HEK293 (cell line): ENCODE measurements around the gene TRAK1.

Experiments
- CTCF ChIA-PET: fragments of 350-600 bp; formaldehyde crosslinking; extraction: SDS; loops from one replicate; lab custom pipeline; 2021; ENCODE audit warnings: antibody characterized with exemption; lab: Yijun Ruan, JAX
- POLR2A ChIA-PET: fragments of 300-600 bp; formaldehyde crosslinking; extraction: SDS; loops from one replicate; lab custom pipeline; 2020; ENCODE audit warnings: antibody characterized with exemption, inconsistent platforms; lab: Yijun Ruan, JAX
- H3K27ac ChIP-seq: fragments of 200-500 bp; sonication (Bioruptor generic); 2 replicates; pipeline ENCODE4 v1.5.1; 2014; ENCODE audit warnings: low read depth, low read length, control low read depth, inconsistent platforms; ENCODE audit errors: extremely low read depth
- H3K36me3 ChIP-seq, 2 experiments: fragments of 200-500 bp in 1 of 2; sonication (Bioruptor generic) in 1 of 2; 1 replicate in 1 of 2; 2 replicates in 1 of 2; pipeline ENCODE4 v1.5.1; 2014 to 2017; ENCODE audit warnings: inconsistent platforms in 2 of 2, low read length in 2 of 2; ENCODE audit not compliant: control insufficient read depth in 2 of 2, insufficient read depth in 1 of 2
- H3K4me1 ChIP-seq: fragments of 200-500 bp; sonication (Bioruptor generic); 2 replicates; pipeline ENCODE4 v1.5.1; 2014; ENCODE audit warnings: mild to moderate bottlenecking, low read length, inconsistent platforms; ENCODE audit not compliant: control insufficient read depth, insufficient read depth
- H3K4me3 ChIP-seq: 2 replicates; pipeline ENCODE4 v1.5.1; 2011; ENCODE audit warnings: low read depth, mild to moderate bottlenecking, control low read depth, low read length, moderate library complexity
- H3K9me3 ChIP-seq: fragments of 200-500 bp; sonication (Bioruptor generic); 2 replicates; pipeline ENCODE4 v1.5.1; 2014; ENCODE audit warnings: low read depth, low read length, inconsistent platforms; ENCODE audit not compliant: control insufficient read depth, insufficient read depth
- KLF16 ChIP-seq: fragments of 450-650 bp; formaldehyde crosslinking; IDR thresholded peaks from 2 replicates; pipeline ENCODE4 v1.5.1; 2017; ENCODE audit warnings: missing biosample characterization, missing genetic modification characterization
- MEIS1 ChIP-seq: sonication (generic); formaldehyde crosslinking; IDR thresholded peaks from 2 replicates; pipeline ENCODE4 v1.8.1; 2022; ENCODE audit warnings: missing genetic modification reagents, mild to moderate bottlenecking, borderline replicate concordance
- PRDM10 ChIP-seq: fragments of 450-650 bp; formaldehyde crosslinking; IDR thresholded peaks from 2 replicates; pipeline ENCODE4 v1.5.1; 2016; ENCODE audit warnings: missing biosample characterization, missing genetic modification characterization
- SP3 ChIP-seq: fragments of 450-650 bp; formaldehyde crosslinking; IDR thresholded peaks from 2 replicates; pipeline ENCODE4 v1.5.1; 2016; ENCODE audit warnings: missing biosample characterization, missing genetic modification characterization
- ZNF121 ChIP-seq: fragments of 450-650 bp; formaldehyde crosslinking; IDR thresholded peaks from 2 replicates; pipeline ENCODE4 v1.5.1; 2016; ENCODE audit warnings: missing biosample characterization, missing genetic modification characterization
- ZNF184 ChIP-seq: fragments of 450-650 bp; IDR thresholded peaks from 2 replicates; pipeline ENCODE4 v1.5.1; 2018; ENCODE audit warnings: missing biosample characterization, mild to moderate bottlenecking, missing genetic modification characterization
- ZNF274 ChIP-seq, 2 experiments: fragments of 200-500 bp in 1 of 2; fragments of 450-650 bp in 1 of 2; sonication (Bioruptor generic) in 1 of 2; formaldehyde crosslinking in 1 of 2; IDR thresholded peaks; 2 replicates each; pipeline versions ENCODE4 v1.5.1 to v1.6.1; 2014 to 2016; ENCODE audit warnings: borderline replicate concordance in 1 of 2, inconsistent platforms in 1 of 2, low read length in 1 of 2, missing biosample characterization in 1 of 2, missing genetic modification characterization in 1 of 2
- ZNF677 ChIP-seq: fragments of 450-650 bp; IDR thresholded peaks from 2 replicates; pipeline ENCODE4 v1.5.0; 2018; ENCODE audit warnings: missing biosample characterization, mild to moderate bottlenecking, missing genetic modification characterization, moderate library complexity
- ZNF791 ChIP-seq: fragments of 450-650 bp; formaldehyde crosslinking; IDR thresholded peaks from 2 replicates; pipeline ENCODE4 v1.5.1; 2016; ENCODE audit warnings: missing biosample characterization, missing genetic modification characterization
- ZSCAN16 ChIP-seq: fragments of 450-650 bp; formaldehyde crosslinking; IDR thresholded peaks from 2 replicates; pipeline ENCODE4 v1.5.1; 2016; ENCODE audit warnings: missing biosample characterization, missing genetic modification characterization
- ZSCAN23 ChIP-seq: fragments of 450-650 bp; formaldehyde crosslinking; IDR thresholded peaks from 2 replicates; pipeline ENCODE4 v1.5.1; 2016; ENCODE audit warnings: missing biosample characterization, missing genetic modification characterization
- TF ChIP-seq, protein P1 (sequence below): fragments of 450-650 bp; formaldehyde crosslinking; IDR thresholded peaks from 2 replicates; pipeline ENCODE4 v1.5.1; 2016; ENCODE audit warnings: missing biosample characterization, missing genetic modification characterization
- TF ChIP-seq, protein P2 (sequence below): fragments of 450-650 bp; formaldehyde crosslinking; IDR thresholded peaks from 2 replicates; pipeline ENCODE4 v1.5.1; 2016; ENCODE audit warnings: missing biosample characterization, missing genetic modification characterization

The TRAK1 gene

DNA sequence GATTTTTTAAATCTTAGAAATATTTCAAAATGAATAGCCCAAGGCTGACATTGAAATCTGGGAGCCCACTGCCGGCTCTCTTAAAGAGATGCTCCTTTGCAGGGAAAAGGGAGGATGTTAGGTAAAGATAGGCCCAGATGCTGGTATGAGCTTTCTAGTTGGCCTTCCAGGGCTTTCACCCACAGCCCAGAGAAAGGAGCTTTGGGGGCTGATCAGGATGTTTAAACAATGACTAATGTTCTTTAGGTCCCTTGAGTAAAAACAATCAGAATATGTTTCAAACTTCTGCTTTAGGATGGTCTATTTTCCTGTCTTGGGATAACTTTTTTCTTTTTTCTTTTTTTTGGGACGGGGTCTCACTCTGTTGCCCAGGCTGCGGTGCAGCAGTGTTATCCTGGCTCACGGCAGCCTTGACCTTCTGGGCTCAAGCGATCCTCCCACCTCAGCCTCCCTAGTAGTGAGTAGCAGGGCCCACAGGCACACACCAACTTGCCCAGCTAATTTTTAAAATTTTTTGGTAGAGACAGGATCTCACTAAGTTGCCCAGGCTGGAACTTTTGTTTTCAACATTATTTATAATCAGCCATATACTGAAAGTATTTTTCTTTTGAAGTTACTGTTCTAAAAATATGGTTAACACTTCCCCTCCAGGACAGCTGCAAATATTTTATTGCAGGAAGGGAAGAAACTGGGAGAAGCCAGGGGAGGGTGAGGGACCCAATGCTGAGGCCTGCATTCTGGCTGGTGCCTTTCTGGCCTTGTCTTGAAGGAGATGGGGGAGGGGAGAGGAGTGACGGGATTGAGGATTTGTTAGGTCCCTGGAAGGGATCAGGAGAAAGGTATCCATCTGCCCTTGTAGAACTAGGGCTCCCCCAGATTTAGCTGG, 70.1 kb downstream of the TRAK1 start:
- no peak overlapping the region for H3K27ac ChIP-seq
- no peaks in the 10 kb centered on the region for H3K9me3 ChIP-seq
- ChIA-PET POLR2A (no interaction called here), CTCF (no interaction called here)
- TF ChIP-seq KLF16 (tag by site-specific recombination), result no peak
- TF ChIP-seq ZSCAN23 (tag by site-specific recombination), result no peak
- TF ChIP-seq ZNF184 (tag by site-specific recombination), result no peak
- peak; percentile 92 for TF ChIP-seq ZNF121 (tag by site-specific recombination)
- no peaks in the 10 kb centered on the region for H3K36me3 ChIP-seq
- no peak overlapping the region for H3K4me3 ChIP-seq
- H3K4me1 ChIP-seq, result 0 out of 2 replicates have a peak, but pooled peaks cover 4% of the 10 kb centered on the region

GRCh38 chr3:42162462-42162861, 71.3 kb downstream of the TRAK1 start:
- no peak overlapping the region for H3K4me3 ChIP-seq
- TF ChIP-seq SP3 (tag by site-specific recombination), result no peak
- TF ChIP-seq ZNF791 (tag by site-specific recombination), result no peak
- TF ChIP-seq PRDM10 (tag by site-specific recombination), result no peak
- H3K4me1 ChIP-seq, result 0 out of 2 replicates have a peak, but pooled peaks cover 4% of the 10 kb centered on the region
- H3K36me3 ChIP-seq, result no peaks in the 10 kb centered on the region
- no peak overlapping the region for H3K27ac ChIP-seq
- CTCF ChIA-PET, result no interaction called here
- H3K9me3 ChIP-seq, result no peaks in the 10 kb centered on the region
- POLR2A ChIA-PET, result no interaction called here

GRCh38 chr3:42163622-42164244, 72.6 kb downstream of the TRAK1 start:
- ChIA-PET POLR2A (no interaction called here), CTCF (interaction anchor here (1.1 kb wide), 1 partner anchor 28 kb away, joined by 3 read pairs; no protein-coding TSS in a partner anchor)
- no peak overlapping the region for H3K27ac ChIP-seq
- 0 out of 2 replicates have a peak, but pooled peaks cover 4% of the 10 kb centered on the region for H3K4me1 ChIP-seq
- TF ChIP-seq ZSCAN16 (tag by site-specific recombination) (no peak), ZNF274 (IDR thresholded peaks at IDR 0.05; ENCODE audit: low read length) (no peak), ZNF274 (tag by site-specific recombination; IDR thresholded peaks at IDR 0.05; ENCODE audit: borderline replicate concordance) (no peak), ZNF677 (tag by site-specific recombination) (peak; percentile 94), MEIS1 (CRISPR knock-in tag) (no peak)
- TF ChIP-seq, protein P1, sequence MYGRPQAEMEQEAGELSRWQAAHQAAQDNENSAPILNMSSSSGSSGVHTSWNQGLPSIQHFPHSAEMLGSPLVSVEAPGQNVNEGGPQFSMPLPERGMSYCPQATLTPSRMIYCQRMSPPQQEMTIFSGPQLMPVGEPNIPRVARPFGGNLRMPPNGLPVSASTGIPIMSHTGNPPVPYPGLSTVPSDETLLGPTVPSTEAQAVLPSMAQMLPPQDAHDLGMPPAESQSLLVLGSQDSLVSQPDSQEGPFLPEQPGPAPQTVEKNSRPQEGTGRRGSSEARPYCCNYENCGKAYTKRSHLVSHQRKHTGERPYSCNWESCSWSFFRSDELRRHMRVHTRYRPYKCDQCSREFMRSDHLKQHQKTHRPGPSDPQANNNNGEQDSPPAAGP (tag by site-specific recombination), result no peak
- TF ChIP-seq, protein P2, sequence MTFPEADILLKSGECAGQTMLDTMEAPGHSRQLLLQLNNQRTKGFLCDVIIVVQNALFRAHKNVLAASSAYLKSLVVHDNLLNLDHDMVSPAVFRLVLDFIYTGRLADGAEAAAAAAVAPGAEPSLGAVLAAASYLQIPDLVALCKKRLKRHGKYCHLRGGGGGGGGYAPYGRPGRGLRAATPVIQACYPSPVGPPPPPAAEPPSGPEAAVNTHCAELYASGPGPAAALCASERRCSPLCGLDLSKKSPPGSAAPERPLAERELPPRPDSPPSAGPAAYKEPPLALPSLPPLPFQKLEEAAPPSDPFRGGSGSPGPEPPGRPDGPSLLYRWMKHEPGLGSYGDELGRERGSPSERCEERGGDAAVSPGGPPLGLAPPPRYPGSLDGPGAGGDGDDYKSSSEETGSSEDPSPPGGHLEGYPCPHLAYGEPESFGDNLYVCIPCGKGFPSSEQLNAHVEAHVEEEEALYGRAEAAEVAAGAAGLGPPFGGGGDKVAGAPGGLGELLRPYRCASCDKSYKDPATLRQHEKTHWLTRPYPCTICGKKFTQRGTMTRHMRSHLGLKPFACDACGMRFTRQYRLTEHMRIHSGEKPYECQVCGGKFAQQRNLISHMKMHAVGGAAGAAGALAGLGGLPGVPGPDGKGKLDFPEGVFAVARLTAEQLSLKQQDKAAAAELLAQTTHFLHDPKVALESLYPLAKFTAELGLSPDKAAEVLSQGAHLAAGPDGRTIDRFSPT, result no peak
- no peaks in the 10 kb centered on the region for H3K9me3 ChIP-seq
- no peaks in the 10 kb centered on the region for H3K36me3 ChIP-seq
- no peak overlapping the region for H3K4me3 ChIP-seq
